Adipose tissue (tissue), 3 donors: ENCODE results near the gene ANK3. TPM values are rescaled to one million over a fixed set of nuclear protein-coding genes. Genes with fewer than 3 reads are reported as not detected.

Source experiments
- H3K27ac ChIP-seq: one replicate; pipeline ENCODE4 v1.5.1; 2013; ENCODE audit warnings: low read depth, low read length
- WGBS, 3 donors: extraction: QIAGEN DNeasy Blood & Tissue Kit; methylation state at CpG; one replicate each; pipeline ENCODE4 v1.1.7; 2013; 5-methylcytosine and 5-hydroxymethylcytosine counted together
- polyA plus RNA-seq, 3 donors: library from polyadenylated mRNA; stranded (reverse); fragments of 200-250 nt; gene quantifications; one replicate each; pipeline ENCODE4 v1.2.3, GENCODE V29; 2013
- donor health status: healthy with polysubstance abuse.
- donor health status: Bipolar disorder and iron deficiency.
- donor health status: healthy.

The ANK3 gene
- polyA plus RNA-seq, 3 donors, result 5.1 to 10.7 (median 7.9) TPM

- 69 to 94% (median 76%) methylated on average over 2 of the region's 2 CpGs for WGBS, 3 donors
- no peak overlapping the region for H3K27ac ChIP-seq
Measured at GRCh38 chr10:60332371-60332770, 57.3 kb downstream of the ANK3 start.

- WGBS, 3 donors, result 90 to 97% (median 90%) methylated on average over 3 of the region's 3 CpGs
- no peak overlapping the region for H3K27ac ChIP-seq
Measured at GRCh38 chr10:60331886-60332285, 57.8 kb downstream of the ANK3 start.

DNA sequence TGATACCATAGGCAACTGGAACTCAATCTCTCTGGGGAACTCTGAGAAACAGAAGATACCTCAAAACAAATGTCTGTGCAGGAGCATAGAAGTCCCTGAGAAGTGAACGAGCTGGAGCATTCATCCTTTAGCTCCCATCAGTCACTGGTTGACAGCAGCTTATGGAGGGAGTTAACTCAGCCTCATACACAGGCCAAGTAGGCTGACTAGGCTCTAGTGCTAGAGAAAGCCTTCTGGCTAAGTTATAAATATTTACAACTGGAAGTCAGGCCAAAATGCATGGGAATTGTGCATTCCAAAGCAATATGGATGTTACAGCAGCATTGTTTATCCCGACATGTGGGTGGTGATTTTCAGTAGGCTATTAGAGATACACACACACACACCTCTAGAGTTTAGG, 66.5 kb downstream of the ANK3 start:
- WGBS, 3 donors, result 66 to 77% (median 70%) methylated on average over 2 of the region's 2 CpGs
- no peak overlapping the region for H3K27ac ChIP-seq

GRCh38 chr10:60320666-60321065, 69.0 kb downstream of the ANK3 start:
- H3K27ac ChIP-seq, result no peak overlapping the region
- WGBS, 3 donors, result 79 to 86% (median 84%) methylated on average over 1 of the region's 1 CpG

DNA sequence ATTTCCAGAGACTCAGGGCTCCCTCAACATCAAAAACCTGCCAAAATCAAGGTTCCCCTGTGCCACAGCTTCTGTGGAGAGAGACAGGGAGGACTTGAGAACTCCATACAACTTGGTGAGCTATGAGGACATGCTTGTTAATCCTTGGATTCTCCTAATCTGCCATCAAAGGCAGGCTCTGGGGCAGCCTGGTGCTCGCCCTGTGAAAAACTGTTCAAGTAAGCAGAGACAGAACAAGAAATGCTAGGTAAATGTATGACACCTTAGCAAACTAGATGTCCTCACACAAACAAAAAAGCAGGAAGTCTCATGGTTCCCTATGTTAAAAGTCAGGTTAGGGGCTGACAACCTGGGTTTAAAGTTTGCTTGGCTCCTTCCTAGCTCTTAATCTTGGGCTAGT, 73.6 kb downstream of the ANK3 start:
- H3K27ac ChIP-seq, result no peak overlapping the region
- WGBS, 3 donors, result 86 to 96% (median 95%) methylated on average over 1 of the region's 1 CpG

GRCh38 chr10:60315311-60315710, 74.4 kb downstream of the ANK3 start:
- H3K27ac ChIP-seq, result no peak overlapping the region
- 66 to 72% (median 69%) methylated on average over 2 of the region's 2 CpGs for WGBS, 3 donors

DNA sequence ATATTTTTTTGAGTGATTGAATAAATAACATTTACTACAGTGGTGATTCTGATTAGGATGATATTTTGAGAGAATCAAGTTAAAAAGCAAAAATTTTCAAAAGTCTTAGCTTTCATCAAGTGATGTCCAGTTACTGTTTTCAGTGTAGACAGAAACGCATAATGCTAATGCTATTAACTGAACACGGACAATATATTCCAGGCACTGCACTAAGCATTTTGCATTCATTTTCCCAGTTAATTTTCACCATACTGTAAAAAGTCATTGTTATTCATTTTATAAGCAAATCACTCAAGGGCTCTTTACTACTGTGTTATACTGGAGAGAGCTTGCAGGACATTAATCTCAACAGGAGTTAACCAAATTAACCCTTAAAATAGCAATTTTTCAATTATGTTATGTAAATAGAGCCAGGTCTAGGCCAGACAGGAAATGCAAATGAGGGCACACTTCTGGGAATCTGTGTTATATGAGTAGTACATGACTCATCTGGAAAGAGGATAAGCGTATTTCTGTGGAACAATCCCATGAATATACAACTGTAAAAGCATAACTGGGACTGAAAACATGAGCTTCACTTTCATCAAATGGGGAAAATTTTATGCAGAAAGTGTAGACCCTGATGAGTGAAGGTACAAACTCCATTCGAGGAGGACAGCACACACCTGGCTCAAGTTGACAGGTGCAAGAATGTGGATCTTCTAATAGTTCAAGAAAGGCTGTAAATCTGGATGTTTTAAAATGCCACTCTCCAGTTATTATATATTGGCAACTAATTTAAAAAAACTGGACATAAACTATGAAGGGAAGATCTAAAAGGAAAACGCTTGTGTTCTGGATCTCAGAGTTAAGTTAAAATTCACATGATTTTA, 75.4 kb downstream of the ANK3 start:
- no peak overlapping the region for H3K27ac ChIP-seq
- WGBS, 3 donors, result 76 to 82% (median 81%) methylated on average over 5 of the region's 5 CpGs

DNA sequence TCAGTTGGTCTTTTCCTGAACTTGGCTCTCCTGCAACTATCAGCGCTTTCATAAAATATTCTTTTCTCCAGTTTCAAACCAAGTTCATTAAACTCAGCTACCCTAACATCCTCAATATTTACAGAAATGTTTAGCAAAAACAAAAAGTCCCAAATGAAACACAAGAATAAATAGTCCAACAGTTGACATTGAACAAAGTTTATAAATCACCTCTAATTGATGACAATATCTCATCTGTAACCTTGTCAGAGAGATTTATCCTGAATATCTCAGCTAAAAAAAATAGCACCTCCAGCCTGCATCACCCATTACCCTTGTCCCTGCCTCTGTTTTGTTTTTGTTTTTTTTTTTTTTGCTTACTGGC, 76.1 kb downstream of the ANK3 start:
- H3K27ac ChIP-seq, result no peak overlapping the region
- 66 to 79% (median 67%) methylated on average over 1 of the region's 1 CpG for WGBS, 3 donors

DNA sequence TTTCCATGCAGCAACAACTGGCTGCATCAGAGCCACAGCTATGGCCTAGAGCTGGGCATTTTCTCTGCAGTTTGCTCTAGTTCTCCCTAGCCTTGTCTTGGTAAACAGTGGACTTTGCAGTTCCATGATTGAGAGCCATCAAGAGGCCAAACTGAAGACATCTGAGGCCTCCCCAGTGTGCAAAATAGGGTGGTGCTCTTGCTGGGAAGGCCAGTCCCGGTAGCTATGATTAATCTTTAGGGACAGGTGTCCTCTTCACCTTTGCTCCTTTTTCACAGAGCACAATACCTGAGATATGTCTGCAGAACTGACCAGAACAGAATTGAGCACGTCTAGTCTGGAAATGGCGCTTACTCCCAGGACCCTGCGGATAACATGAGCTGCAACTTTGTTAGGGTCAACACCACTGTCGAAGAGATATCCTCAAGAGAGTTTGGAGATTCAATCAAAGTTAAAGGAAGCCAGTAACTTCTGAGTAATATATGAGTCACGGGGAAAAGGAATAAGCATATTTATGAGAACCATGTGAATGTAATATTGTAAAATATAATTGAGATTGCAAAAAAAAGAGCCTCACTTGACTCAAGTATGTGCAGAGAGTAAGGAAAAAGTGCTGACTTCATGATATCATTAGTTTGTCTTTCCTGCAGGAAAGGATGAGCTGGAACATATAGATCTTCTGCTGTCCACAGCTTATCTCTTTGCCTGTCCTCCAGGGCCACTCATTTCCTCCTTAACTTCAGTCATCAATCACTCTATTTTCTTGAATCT, 76.7 kb downstream of the ANK3 start:
- no peak overlapping the region for H3K27ac ChIP-seq
- 62 to 80% (median 68%) methylated on average over 6 of the region's 6 CpGs for WGBS, 3 donors

DNA sequence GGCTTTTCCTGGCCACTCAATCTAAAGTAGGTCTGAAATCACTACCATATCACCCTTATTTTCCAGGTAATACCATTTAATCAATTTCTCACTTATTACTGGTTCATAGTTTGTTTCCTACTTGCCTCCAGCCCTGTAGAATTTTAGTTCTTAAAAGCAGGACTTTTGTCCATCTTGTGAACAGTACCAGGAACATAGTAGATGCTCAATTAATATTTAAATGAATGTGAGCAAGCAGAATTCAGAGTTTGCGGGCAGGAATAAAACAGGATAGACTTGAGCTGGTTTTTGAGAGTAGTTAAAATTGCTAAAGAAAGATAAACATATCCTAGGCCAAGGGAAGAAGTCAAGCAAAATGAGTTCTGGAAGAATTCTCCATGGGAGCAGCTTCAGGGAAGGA, 77.9 kb downstream of the ANK3 start:
- H3K27ac ChIP-seq, result no peak overlapping the region
- 94 to 100% (median 97%) methylated on average over 1 of the region's 1 CpG for WGBS, 3 donors

DNA sequence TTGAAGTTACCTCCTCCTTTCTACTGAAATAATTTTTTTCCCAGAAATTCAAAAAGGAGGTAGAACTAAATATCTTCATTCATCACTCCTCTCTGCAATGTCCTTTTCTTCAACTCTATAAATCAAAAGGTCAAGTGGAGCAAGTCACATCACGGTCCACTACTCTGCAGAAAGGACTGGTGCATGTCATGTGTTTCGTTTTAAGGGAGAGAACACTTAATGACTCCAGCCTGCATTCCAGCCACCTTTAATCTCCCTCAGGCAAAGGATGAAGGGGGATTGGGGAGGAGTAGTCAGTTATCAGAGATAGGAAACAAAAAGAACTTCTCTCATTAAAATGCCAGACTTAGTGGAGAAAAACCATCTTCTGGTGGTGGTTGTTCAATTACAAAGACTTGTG, 78.9 kb downstream of the ANK3 start:
- WGBS, 3 donors, result 21 to 35% (median 25%) methylated on average over 2 of the region's 2 CpGs
- no peak overlapping the region for H3K27ac ChIP-seq

GRCh38 chr10:60309891-60310290, 79.8 kb downstream of the ANK3 start:
- no peak overlapping the region for H3K27ac ChIP-seq
- 77 to 91% (median 89%) methylated on average over 2 of the region's 2 CpGs for WGBS, 3 donors

DNA sequence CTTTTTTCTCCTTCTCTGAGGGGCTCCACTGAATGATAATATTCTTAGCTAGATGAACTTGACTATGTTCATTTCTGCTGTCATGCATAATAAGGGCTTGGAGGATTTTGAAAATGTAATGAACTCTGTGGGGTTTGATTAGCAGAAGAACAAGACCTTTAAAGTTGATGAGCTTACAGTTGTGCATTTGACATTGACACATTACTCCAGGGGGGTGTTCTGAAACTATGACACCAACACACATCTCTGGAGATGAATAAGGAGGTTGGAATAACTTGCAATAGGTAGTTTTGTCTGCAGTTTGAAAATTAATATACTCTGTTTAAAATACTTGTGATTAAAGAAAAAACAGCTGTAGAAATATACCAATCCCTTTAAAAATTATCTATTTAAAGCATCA, 80.3 kb downstream of the ANK3 start:
- H3K27ac ChIP-seq, result no peak overlapping the region

DNA sequence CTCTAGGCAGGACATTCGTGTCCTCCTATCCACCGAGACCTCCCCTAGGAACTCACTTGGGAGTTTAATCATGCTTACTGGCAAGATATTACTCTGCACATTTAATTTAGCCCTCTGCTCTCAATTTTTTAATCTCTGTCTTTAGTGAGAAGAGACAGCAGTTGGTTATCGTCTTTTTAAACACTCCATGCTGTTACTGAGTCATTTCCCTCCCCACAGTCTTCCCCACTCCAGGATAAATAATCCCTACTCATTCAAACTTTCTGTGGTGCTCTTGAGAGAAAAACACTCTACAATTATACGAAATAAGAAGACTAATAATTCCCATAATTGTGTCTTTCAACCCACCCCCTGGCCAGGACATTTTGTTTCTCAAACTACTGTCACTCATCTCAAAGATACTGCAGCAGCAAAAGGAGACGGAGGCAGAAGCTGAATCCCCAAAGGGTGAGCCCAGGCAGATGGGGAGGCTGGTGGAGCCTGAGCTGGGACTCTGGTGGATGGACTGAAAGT, 84.2 kb downstream of the ANK3 start:
- WGBS, 3 donors, result 58 to 78% (median 59%) methylated on average over 5 of the region's 5 CpGs
- no peak overlapping the region for H3K27ac ChIP-seq

- no peak overlapping the region for H3K27ac ChIP-seq
- WGBS, 3 donors, result 58 to 80% (median 66%) methylated on average over 2 of the region's 2 CpGs
Measured at GRCh38 chr10:60304829-60305379, 84.8 kb downstream of the ANK3 start.

DNA sequence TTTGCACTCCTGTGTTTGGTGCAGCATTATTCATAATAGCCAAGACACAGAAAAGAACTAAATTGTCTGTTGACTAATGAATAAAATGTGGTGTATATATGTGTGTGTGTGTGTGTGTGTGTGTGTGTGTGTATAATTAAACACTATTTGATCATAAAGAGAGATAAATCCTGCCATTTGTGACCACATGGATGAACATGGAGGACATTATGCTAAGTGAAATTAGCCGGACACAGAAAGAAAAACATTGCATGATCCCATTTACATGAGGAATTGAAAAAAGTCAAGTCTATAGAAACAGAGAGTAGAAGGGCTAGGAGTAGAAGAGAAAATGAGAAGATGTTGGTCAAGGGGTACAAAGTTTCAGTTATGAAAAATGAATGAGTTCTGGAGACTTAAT, 85.9 kb downstream of the ANK3 start:
- H3K27ac ChIP-seq, result no peak overlapping the region
- 91 to 100% (median 95%) methylated on average over 1 of the region's 1 CpG for WGBS, 3 donors

- no peak overlapping the region for H3K27ac ChIP-seq
- WGBS, 3 donors, result 53 to 80% (median 58%) methylated on average over 11 of the region's 11 CpGs
Measured at GRCh38 chr10:60299961-60300883, 89.5 kb downstream of the ANK3 start.

DNA sequence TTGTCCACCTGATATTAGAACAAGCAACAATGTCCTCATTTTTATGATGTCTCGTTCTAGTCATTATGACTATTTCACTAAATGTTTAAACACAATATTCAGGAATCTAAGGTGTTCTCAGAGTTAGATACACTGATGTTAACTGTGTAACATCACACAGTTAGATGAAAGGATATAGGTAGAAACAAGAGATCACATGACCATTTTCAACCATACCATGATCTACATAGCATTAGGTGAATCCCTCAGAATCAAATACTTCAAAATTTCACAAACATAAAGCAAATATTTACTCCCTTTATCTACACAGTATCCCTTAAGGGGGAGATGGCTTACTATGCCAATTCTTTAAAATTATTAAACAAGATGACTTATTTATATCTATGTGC, 90.3 kb downstream of the ANK3 start:
- no peak overlapping the region for H3K27ac ChIP-seq
- WGBS, 3 donors, result 85 to 90% (median 88%) methylated on average over 1 of the region's 1 CpG
